ENCODE data around the gene GGA3.

GRCh38 chr17:75266316-75267152 is 5.1 kb upstream of the GGA3 start:
- TF ChIP-seq CTCF (IDR thresholded peaks at IDR 0.05; ENCODE audit: poor library complexity, severe bottlenecking) (no peak), RAD21 (conservative IDR thresholded peaks at IDR 0.05) (no peak), REST (IDR thresholded peaks at IDR 0.05; ENCODE audit: borderline replicate concordance) (no peak), EP300 (conservative IDR thresholded peaks at IDR 0.05; ENCODE audit: poor library complexity, severe bottlenecking) (no peak), POLR2AphosphoS5 (IDR thresholded peaks at IDR 0.05) (no peak), EZH2 (IDR thresholded peaks at IDR 0.05; ENCODE audit: borderline replicate concordance, insufficient read depth, low read length, poor library complexity, severe bottlenecking) (no peak), MXI1 (conservative IDR thresholded peaks at IDR 0.05; ENCODE audit: poor library complexity, severe bottlenecking) (no peak), SMC3 (conservative IDR thresholded peaks at IDR 0.05; ENCODE audit: poor library complexity) (no peak)

Data from neural cell (in vitro differentiated cells).